K562 (cell line): ENCODE measurements around the gene RNF25. TPM values are rescaled to one million over a fixed set of nuclear protein-coding genes. Genes with fewer than 3 reads are reported as not detected.

Source experiments
- ARID1B ChIP-seq: fragments of 450-650 bp; IDR thresholded peaks from 2 replicates; pipeline ENCODE4 v1.6.1; 2016; ENCODE audit warnings: antibody characterized with exemption, mild to moderate bottlenecking, inconsistent platforms
- ARNT ChIP-seq, 2 experiments: fragments of 450-650 bp; IDR thresholded peaks; 2 replicates each; pipeline ENCODE4 v1.6.1; 2016; ENCODE audit warnings: mild to moderate bottlenecking in 1 of 2
- ATF7 ChIP-seq: fragments of 450-650 bp; IDR thresholded peaks from 2 replicates; pipeline ENCODE4 v1.7.1; 2014; ENCODE audit warnings: mild to moderate bottlenecking, moderate library complexity
- CHCHD3 ChIP-seq: fragments of 250-450 bp; sonication (Bioruptor Pico); IDR thresholded peaks from 2 replicates; pipeline ENCODE4 v2.1.2; 2022; ENCODE audit warnings: mild to moderate bottlenecking
- CTBP1 ChIP-seq: fragments of 450-650 bp; IDR thresholded peaks from 2 replicates; pipeline ENCODE4 v1.6.1; 2016; ENCODE audit warnings: borderline replicate concordance
- DDX20 ChIP-seq: fragments of 450-650 bp; IDR thresholded peaks from 2 replicates; pipeline ENCODE4 v1.6.1; 2016; ENCODE audit warnings: missing genetic modification characterization, low read depth, mild to moderate bottlenecking, missing compliant biosample characterization, moderate library complexity
- E2F1 ChIP-seq: sonication (generic); formaldehyde crosslinking; IDR thresholded peaks from 2 replicates; pipeline ENCODE4 v1.8.1; 2023; ENCODE audit warnings: mild to moderate bottlenecking, missing genetic modification reagents, moderate library complexity
- E2F4 ChIP-seq: sonication (generic); formaldehyde crosslinking; IDR thresholded peaks from 2 replicates; pipeline ENCODE4 v1.8.0; 2022; ENCODE audit warnings: mild to moderate bottlenecking, low read depth, missing genetic modification reagents
- HCFC1 ChIP-seq: IDR thresholded peaks from 2 replicates; pipeline ENCODE4 v1.6.1; 2012; ENCODE audit warnings: low read depth, low read length, improper control_type of control experiment
- KDM1A ChIP-seq, 2 experiments: fragments of 450-650 bp; IDR thresholded peaks; 2 replicates each; pipeline ENCODE4 v1.6.1; 2016; ENCODE audit warnings: mild to moderate bottlenecking in 2 of 2
- PCBP1 ChIP-seq: fragments of 200-400 bp; formaldehyde crosslinking; IDR thresholded peaks from 2 replicates; pipeline ENCODE4 v1.6.1; 2018; ENCODE audit warnings: mild to moderate bottlenecking, low read depth, low read length; ENCODE audit not compliant: poor library complexity, severe bottlenecking
- TRIM28 ChIP-seq: fragments of 450-650 bp; IDR thresholded peaks from 2 replicates; pipeline ENCODE4 v1.6.1; 2017
- VEZF1 ChIP-seq: fragments of 200-800 bp; sonication (Bioruptor generic); IDR thresholded peaks from 2 replicates; pipeline ENCODE4 v1.6.1; 2017; ENCODE audit warnings: missing genetic modification characterization, missing compliant biosample characterization
- polyA plus RNA-seq, 8 experiments: library from polyadenylated mRNA; depleted of rRNA in 4 of 8; stranded (reverse) in 5 of 8; unstranded in 3 of 8; fragments of >200 nt; fragmentation: Nextera tagmentation in 2 of 8; fragmentation: Illumina TruSeq in 1 of 8; extraction: Ambion mirVana in 2 of 8; extraction: Trizol in 1 of 8; gene quantifications; 2 replicates each; pipeline versions ENCODE4 v1.2.1 to v1.2.3, GENCODE V29; 2011 to 2014; ENCODE audit warnings: inconsistent platforms in 1 of 8, missing spikeins in 1 of 8
- total RNA-seq, 7 experiments: library from RNA; depleted of rRNA in 6 of 7; stranded (reverse); fragments of >200 nt in 6 of 7; fragmentation: Illumina TruSeq in 2 of 7; extraction: Trizol in 2 of 7; gene quantifications; 2 replicates each; pipeline versions ENCODE4 v1.2.1 to v1.2.3, GENCODE V29; 2011 to 2021; ENCODE audit warnings: low replicate concordance in 1 of 7
- TF ChIP-seq, protein P1 (sequence below): sonication (generic); formaldehyde crosslinking; IDR thresholded peaks from 2 replicates; pipeline ENCODE4 v1.8.1; 2023; ENCODE audit warnings: mild to moderate bottlenecking, missing genetic modification reagents
- TF ChIP-seq, protein P2 (sequence below), 2 experiments: fragments of 250-450 bp in 1 of 2; fragments of 450-650 bp in 1 of 2; sonication (Bioruptor Pico) in 1 of 2; IDR thresholded peaks; 2 replicates each; pipeline versions ENCODE4 v1.6.1 to v1.8.0; 2016 to 2021; ENCODE audit warnings: mild to moderate bottlenecking in 2 of 2, moderate library complexity in 2 of 2, missing compliant biosample characterization in 1 of 2, missing genetic modification characterization in 1 of 2

The RNF25 gene
- total and polyA plus RNA-seq, 9 of the 15 experiments (the other 6 are each of a cell fraction or from before 2014, with no cell fraction given): 2.3 to 49.8 (median 20.5) TPM

GRCh38 chr2:218710687-218711549, 39.1 kb upstream of the RNF25 start, which contains the start of gene TTLL4 (continued):
- TF ChIP-seq E2F4 (CRISPR knock-in tag): 0 out of 2 replicates have a peak, but pooled peaks have one; percentile 79
- TF ChIP-seq ATF7: 0 out of 2 replicates have a peak, but pooled peaks have one; percentile 18
- no peak for TF ChIP-seq TRIM28
- peak; percentile 75; the same call in 1 of the 2 replicates for TF ChIP-seq CTBP1
- no peak for TF ChIP-seq KDM1A (IDR thresholded peaks at IDR 0.05)
- peak; percentile 41; the same call in 1 of the 2 replicates for TF ChIP-seq E2F1 (CRISPR knock-in tag)
- no peak for TF ChIP-seq CHCHD3
- TF ChIP-seq HCFC1: peak; percentile 87
- no peak for TF ChIP-seq PCBP1
- no peak for TF ChIP-seq DDX20 (tag)
- TF ChIP-seq, protein P1, sequence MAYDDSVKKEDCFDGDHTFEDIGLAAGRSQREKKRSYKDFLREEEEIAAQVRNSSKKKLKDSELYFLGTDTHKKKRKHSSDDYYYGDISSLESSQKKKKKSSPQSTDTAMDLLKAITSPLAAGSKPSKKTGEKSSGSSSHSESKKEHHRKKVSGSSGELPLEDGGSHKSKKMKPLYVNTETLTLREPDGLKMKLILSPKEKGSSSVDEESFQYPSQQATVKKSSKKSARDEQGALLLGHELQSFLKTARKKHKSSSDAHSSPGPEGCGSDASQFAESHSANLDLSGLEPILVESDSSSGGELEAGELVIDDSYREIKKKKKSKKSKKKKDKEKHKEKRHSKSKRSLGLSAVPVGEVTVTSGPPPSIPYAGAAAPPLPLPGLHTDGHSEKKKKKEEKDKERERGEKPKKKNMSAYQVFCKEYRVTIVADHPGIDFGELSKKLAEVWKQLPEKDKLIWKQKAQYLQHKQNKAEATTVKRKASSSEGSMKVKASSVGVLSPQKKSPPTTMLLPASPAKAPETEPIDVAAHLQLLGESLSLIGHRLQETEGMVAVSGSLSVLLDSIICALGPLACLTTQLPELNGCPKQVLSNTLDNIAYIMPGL (CRISPR knock-in tag): no peak
- TF ChIP-seq VEZF1: peak; percentile 85
- TF ChIP-seq ARNT (IDR thresholded peaks at IDR 0.05): no peak
- TF ChIP-seq, protein P2, sequence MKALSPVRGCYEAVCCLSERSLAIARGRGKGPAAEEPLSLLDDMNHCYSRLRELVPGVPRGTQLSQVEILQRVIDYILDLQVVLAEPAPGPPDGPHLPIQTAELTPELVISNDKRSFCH (CRISPR knock-in tag; IDR thresholded peaks at IDR 0.05): no peak
- TF ChIP-seq, protein P2 (tag; IDR thresholded peaks at IDR 0.05): no peak
- peak; percentile 6; the same call in 1 of the 2 replicates for TF ChIP-seq ARID1B
